GM18907 (cell line): Measurements from ENCODE around the gene TGFB2.
A peak's percentile ranks its signal among the peaks of the same experiment; 100 is the strongest.

Experiments
- ATAC-seq: cut with Tn5 transposase; IDR thresholded peaks from one replicate; pipeline ENCODE4 v1.9.1; 2021; ENCODE audit warnings: mild to moderate bottlenecking, moderate library complexity; ENCODE audit not compliant: unreplicated experiment

The TGFB2 gene

DNA sequence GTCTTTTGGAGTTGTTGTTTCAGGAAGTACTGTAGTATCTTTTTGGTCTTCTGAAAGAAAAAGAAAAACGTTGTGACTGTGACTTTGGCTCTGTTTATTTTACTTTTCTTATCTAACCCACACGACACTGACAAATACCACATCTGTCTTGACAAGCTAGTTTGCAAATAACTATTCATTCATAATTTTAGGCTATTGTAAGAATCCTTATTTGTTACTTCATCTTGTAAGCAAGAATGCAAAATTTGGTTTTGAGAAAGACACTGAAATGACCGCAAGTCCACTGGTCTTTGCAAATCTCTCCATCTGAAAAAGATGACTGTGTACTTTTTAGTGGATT lies 12.7 kb downstream of the TGFB2 start:
- no peak for ATAC-seq

DNA sequence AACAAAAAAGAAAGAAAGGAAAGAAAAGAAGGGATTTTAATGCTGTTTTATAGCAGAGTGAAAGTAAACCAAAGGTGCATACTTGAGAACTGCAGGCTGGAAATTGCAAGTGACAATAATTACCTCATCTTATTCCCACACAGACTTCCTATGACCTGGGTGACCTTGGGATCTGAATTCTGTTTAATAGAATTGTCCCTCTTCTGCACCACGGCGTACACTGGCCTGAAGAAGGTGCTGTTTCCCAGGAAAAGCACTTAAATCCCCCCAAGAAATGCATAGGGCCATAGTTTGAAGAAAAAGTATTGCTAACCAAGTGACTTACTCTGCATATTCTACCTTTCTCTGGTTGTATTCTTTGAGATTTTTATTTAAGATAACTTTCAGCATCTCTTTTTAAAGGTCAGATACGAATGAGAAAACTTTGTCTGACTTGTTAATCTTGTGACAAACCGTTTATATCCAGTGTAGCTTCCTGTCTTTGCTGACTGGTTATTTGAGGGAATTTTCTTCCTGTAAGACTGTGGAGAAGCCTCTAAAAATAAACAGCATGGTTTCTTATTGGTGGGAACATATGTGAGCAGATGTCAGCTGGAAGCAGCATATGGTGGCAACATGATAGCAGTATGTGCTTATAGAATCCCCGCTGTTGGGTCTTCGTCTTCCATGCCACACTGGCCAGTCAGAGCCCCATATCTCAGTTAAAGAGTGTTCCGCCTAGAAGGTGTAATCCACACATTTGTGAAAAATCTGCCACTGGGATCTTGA lies 16.3 kb downstream of the TGFB2 start:
- ATAC-seq = no peak

DNA sequence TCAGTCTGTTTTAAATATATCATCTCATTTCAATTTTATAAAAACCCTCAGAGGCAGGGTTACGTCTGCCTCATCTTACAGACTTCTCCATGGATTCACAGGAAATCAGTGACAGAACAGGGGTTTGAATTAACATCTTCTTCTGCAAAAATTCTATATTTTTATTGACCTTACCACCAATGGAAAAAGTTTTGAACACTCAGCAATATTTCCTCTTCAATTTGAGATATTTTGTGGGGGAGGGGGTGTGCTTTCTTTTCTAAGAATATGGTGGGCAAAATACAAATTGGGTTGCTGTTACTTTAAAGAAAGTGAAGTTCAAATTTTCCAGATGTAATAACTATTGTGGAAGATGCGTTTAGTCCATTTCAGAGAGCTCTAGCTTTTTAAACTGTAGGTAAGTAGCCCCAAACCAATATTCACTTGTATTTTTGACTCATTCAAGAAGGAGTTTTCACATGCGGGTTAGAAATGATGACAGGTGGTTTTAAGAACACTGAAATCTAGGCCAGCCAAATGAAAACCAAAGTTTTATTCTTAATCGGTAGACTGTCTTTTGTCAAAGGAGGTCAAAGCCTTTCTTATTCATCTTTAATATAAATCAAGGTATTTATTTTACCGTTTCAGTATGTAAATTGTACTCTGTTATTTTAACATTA lies 17.4 kb downstream of the TGFB2 start:
- no peak for ATAC-seq

GRCh38 chr1:218363141-218363540 lies 18.0 kb downstream of the TGFB2 start:
- no peak for ATAC-seq

GRCh38 chr1:218364028-218364710 lies 19.0 kb downstream of the TGFB2 start:
- no peak for ATAC-seq

DNA sequence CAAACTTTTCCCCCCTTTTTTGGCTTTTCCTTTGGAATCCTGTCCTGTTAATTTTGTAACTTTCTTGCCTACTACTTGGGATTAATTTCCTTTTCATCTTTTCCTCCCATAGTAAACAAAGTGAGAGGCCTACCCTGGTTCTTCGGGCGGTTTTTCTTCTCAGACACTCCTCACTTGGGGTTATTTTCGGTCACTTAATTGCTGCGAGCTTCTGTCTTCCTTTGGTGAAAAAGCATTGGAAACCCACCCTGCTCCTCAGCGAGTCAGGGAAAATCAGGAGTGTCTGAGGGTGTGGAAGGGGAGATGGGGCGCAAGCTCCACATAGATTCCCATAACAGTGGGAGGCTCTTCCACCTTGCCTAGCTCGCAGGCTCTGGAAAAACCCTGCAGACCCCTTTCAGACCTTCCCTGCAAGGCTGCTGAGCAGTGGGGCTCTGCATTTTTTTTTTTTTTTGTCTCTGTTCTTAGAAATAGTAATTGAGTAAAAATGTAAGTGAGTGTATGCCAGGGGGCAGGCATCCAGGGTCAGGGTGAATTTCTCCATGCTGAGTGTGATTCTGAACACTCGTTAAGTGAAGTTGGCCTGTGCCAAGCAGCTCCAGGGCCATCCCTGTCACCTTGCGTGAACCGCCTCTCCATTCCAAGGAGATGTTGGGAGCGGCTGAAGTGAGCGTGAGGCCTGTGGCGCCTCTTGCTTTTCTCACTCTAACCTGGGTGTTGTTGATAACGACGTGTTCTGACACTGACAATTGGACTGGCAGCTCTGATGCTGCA lies 20.3 kb downstream of the TGFB2 start:
- no peak for ATAC-seq

DNA sequence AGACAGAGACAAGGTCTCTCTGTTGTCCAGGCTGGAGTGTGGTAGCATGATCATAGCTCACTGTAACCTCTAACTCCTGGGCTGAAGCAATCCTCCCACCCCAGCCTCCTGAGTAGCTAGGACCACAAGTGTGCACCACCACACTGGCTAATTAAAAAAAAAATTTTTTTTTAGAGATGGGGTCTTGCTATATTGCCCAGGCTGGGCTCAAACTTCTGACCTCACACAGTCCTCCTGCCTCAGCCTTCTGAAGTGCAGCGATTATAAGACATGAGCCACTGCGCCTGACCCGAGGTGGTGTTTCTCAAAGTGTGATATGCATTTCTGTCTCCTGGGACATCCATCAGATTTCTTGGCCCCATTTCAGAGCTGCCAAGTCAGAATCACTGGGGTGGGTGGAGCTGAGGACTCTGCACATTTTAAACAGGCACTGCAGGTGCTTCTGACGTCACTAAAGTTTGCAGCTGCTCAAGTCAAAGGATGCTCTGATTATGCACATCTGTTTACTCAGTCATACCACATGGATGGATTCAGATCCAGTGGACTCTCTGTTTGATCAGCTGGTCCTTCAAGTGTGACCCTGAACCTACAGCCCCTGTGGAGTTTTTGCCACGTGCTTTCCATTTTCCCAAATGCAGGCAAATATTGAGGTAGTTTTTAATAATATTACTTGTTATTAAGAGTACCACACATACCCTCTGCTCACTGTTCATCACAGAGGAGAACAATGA lies 21.4 kb downstream of the TGFB2 start:
- ATAC-seq = no peak

DNA sequence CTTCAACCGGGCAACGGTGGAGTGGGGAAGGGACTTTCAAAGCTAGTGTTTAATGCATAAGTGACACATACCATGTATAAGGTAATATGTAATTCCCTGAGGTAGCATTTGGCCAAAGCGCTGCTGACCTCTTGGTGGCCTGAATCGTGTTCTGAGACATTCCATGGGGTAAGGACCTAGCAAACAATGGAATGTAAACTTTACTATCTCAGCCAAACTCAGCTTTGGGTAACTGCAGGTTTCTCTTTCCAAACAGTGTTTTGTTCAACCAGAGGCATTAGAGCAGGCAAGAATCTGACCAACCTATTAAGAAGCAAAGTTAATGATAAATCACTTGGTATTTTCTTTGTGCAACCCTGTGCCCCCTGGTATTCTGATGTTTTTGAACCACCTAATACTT lies 22.0 kb downstream of the TGFB2 start:
- ATAC-seq = no peak

DNA sequence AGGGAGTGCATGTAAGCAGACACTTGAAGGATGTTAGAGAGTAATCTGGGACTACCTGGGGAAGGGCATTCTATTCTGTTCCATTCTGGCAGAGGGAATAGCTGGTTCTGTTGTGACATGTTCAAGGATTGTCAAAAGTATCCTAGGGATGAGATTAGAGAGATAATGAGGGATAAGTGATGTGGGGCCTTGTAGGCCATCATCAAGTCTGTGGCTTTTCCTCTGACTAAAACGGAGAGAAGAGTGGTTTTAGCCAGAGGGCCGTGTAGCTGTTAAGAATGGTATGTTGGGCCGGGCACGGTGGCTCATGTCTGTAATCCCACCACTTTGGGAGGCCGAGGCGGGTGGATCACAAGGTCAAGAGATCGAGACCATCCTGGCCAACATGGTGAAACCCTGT lies 23.6 kb downstream of the TGFB2 start:
- no peak for ATAC-seq

DNA sequence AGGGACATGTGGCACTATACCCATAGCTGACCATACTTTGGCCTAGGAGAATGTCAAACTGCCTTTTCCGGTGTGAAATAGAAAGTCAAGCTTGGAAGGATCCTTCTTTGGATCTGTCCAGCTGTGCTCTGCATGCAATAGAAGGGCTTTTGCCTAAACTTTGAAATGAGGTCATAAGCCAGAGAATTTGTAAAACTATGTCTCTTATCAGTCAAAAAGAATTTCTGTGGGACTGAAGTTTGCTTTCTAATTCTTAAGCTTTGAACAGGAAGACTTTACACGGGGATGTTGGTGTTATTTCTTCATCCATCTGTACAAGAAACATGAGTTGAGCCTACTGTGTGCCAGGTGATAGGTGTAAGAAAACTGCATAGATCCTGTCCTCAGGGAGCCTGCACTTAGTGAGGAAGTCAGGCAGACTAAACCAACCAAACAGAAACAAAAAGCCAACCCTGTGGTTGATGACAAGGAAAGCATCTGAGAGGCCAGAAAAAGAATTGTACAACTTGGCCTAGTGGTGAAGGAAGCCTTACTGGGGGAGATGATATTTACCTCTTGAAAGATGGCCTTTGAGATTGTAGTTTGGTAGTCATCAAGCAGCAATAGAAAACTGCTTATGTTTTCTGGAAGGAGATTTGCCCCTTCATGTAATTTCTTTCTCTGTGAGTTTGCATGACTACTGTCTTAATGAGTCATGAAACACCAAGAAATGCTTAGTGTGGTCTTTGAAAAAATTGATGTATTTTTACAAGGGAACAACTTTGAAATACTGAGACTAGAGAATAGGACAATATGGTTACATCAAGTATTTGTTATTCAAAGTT lies 24.8 kb downstream of the TGFB2 start:
- no peak for ATAC-seq

GRCh38 chr1:218371927-218372672 lies 27.0 kb downstream of the TGFB2 start:
- ATAC-seq = no peak

GRCh38 chr1:218374401-218375353 lies 29.5 kb downstream of the TGFB2 start:
- no peak for ATAC-seq

DNA sequence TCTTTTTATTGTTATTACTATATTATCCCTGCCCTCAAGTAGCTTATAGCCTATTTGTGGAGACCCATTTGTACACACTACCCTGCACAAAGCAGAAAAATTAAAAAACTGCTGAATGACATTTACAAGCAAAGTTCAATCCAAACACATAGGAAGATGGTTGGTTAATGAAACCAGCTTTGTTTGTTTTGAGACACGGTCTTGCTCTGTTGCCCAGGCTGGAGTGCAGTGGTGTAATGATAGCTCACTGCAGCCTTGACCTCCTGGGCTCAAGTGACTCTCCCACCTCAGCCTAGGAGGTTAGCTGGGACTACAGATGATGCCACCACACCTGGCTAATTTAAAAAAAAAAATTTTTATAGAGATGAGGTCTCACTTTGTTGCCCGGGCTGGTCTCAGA lies 31.6 kb downstream of the TGFB2 start:
- peak; percentile 24 for ATAC-seq

DNA sequence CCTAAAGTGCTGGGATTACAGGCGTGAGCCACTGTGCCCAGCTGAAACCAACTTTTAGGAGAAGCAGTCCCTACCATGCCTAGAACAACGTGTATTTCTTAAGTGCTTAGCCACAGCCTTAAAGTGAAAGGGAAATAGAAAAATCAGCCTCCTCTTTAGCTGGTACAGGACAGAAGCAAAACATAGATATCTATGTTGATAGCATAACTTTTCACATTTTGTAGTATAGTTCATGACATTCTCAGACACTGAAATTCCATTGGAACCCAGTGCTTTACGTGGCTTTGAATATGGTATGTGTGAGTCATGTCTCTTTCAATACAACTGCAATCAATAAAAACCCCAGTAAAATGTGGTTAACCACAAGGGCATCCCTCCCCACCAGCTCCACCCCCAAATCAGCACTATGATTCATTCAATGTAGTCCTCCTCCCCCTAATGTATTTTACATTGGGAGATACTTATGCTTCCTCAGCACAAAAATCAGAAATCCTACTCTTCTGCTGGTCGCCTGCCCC lies 32.1 kb downstream of the TGFB2 start:
- ATAC-seq = peak; percentile 90

DNA sequence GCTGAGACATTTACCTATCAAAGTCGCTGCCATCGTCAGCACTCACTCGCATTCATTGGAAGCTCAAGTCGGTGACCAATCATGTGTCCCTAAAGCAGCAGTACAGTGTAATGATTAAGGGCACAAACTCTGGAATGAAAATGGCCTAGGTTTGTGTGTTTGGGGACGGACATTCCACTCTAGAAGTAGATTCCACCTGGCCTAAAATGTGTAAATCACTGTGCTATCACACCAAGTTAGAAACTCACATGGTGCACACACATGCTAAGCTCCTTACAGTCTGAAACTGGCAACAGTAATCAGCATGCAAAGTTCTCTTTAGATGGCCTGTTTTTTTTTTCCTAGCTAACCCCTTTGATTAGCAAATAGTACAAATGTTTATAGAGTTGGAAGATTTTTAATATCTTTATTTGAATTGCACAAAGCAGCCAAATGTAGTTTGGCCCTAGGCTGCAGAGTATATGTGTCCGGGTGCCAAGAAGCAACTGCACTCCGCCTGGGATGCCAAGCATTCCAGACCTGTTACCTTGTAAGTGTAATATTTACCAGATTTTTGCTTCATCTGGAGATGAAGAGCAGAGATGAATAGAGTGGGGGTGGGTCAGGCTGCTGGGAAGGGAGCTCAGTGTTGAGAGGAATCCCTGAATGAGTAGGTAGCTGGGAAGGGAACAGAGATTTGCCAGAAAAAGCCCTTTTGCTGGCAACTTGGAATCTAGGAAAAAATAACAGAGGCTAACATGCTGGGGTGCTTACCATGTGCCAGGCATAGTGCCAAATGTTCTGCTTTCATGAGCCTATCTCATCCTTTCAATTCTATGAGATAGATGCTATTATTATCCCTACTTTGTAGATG lies 35.2 kb downstream of the TGFB2 start:
- no peak for ATAC-seq

DNA sequence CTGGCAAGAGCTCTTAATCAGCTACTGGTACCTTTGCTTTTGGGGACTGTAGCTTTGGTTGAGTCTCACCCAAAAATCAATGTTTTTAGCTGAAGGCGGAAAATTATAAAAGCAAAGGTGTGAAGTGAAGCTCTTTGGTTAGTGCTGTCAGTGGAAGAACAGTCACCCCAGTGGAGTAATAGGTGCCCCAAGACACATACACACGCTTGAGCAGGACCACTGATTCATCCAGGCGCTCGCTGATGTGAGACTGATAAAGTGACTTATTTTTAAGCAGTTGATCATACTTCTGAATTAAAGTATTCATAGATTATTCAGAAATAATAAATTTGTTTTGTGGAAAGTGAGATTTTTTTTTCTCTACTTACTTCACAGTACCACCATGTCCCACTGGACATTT lies 37.1 kb downstream of the TGFB2 start:
- no peak for ATAC-seq

- no peak for ATAC-seq
Measured at GRCh38 chr1:218383051-218383450, 37.9 kb downstream of the TGFB2 start.
